ENCODE data around the gene PDZD4. TPM values are rescaled to one million over a fixed set of nuclear protein-coding genes. Genes with fewer than 3 reads are reported as not detected.

The PDZD4 gene
- total RNA-seq, 4 donors from 2014 or later = 2.0 to 6.6 (median 4.2) TPM

DNA sequence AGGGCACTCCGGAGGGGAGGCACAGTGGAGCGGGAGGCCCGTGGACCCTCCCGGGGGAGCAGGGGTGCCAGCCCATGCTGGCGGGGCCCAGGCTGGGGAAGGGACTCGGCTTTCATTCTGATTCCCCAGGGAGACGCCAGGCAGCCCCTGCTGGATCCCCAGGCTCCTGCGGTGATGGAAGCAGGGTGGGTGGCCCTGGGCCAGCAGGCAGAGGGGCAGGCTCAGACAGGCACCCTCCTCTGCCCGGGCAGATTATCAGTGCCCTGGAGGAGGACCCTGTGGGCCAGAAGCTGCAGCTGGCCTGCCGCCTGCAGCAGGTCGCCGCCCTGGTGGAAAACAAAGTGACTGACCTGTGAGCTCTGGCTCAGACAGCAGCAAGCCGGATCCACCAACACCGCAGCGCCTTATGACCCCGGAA lies 51.7 kb downstream of the PDZD4 start:
- intact Hi-C loops (cut with DNase I; ENCODE audit: low total_unique reads) = no loop called here

DNA sequence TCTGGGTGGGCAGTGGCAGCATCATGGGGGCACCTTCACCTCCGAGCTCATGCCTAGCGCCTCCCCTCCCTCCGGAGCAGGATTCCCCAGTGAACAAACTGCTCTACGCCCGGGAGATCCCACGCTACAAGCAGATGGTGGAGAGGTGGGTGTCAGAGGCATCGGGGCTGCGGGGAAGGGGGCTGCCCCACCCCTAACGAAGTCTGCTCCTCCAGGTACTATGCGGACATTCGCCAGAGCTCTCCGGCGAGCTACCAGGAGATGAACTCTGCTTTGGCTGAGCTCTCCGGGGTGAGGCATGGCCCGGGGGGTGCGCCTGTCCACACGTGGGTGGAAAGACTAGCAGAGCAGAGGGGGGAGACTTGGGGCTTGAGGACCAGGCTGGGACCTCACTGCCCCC lies 52.2 kb downstream of the PDZD4 start:
- in situ Hi-C loops (cut with MboI; ENCODE audit: low pct_ligation_motif_present in 1 of 4, low pct_unique_long_range_greater_than_20kb in 1 of 4, low sequenced_read_pairs in 3 of 4) (loop anchor here in 1 of 4 donors (25.0 kb wide), 1 partner anchor 159 kb away; the partner anchor contains the start of genes ARHGAP4, NAA10 and RENBP), intact Hi-C loops (cut with DNase I; ENCODE audit: low total_unique reads) (no loop called here)
- DNase-seq = no peak
- no peak overlapping the region for H3K27ac ChIP-seq
- no peaks in the 10 kb centered on the region for H3K36me3 ChIP-seq
- H3K27me3 ChIP-seq = peaks cover 3% of the 10 kb centered on the region
- 77% methylated on average over 15 of the region's 17 CpGs; no CpG with 5 or more reads in 1 of the 2 donors for WGBS, 2 donors (ENCODE audit: low coverage in 1 of 2)
- no peak overlapping the region for H3K4me3 ChIP-seq
- H3K9me3 ChIP-seq = no peaks in the 10 kb centered on the region
- H3K4me1 ChIP-seq = peaks cover 4 to 21% (median 11%) of the 10 kb centered on the region in 4 donors
- TF ChIP-seq EP300 (IDR thresholded peaks at IDR 0.05; ENCODE audit: low read depth) (no peak), POLR2A (IDR thresholded peaks at IDR 0.05) (no peak), POLR2AphosphoS5 (IDR thresholded peaks at IDR 0.05) (no peak)
- TF ChIP-seq, protein P1, sequence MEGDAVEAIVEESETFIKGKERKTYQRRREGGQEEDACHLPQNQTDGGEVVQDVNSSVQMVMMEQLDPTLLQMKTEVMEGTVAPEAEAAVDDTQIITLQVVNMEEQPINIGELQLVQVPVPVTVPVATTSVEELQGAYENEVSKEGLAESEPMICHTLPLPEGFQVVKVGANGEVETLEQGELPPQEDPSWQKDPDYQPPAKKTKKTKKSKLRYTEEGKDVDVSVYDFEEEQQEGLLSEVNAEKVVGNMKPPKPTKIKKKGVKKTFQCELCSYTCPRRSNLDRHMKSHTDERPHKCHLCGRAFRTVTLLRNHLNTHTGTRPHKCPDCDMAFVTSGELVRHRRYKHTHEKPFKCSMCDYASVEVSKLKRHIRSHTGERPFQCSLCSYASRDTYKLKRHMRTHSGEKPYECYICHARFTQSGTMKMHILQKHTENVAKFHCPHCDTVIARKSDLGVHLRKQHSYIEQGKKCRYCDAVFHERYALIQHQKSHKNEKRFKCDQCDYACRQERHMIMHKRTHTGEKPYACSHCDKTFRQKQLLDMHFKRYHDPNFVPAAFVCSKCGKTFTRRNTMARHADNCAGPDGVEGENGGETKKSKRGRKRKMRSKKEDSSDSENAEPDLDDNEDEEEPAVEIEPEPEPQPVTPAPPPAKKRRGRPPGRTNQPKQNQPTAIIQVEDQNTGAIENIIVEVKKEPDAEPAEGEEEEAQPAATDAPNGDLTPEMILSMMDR (IDR thresholded peaks at IDR 0.05) = no peak

More for the DNA sequence above, 51.7 kb downstream of the PDZD4 start:
- Histone ChIP-seq H3K4me3 (no peak overlapping the region), H3K9me3 (no peaks in the 10 kb centered on the region), H3K27ac (no peak overlapping the region), H3K36me3 (no peaks in the 10 kb centered on the region), H3K27me3 (peaks cover 3% of the 10 kb centered on the region), H3K4me1 (peaks cover 4 to 21% (median 11%) of the 10 kb centered on the region in 4 donors)
- in situ Hi-C loops (cut with MboI; ENCODE audit: low pct_ligation_motif_present in 1 of 4, low pct_unique_long_range_greater_than_20kb in 1 of 4, low sequenced_read_pairs in 3 of 4) = loop anchor here in 1 of 4 donors (25.0 kb wide), 1 partner anchor 159 kb away; the partner anchor contains the start of genes ARHGAP4, NAA10 and RENBP
- DNase-seq = no peak
- 84% methylated on average over 7 of the region's 16 CpGs; no CpG with 5 or more reads in 1 of the 2 donors for WGBS, 2 donors (ENCODE audit: low coverage in 1 of 2)
- TF ChIP-seq, protein P1 (IDR thresholded peaks at IDR 0.05) = no peak
- TF ChIP-seq POLR2A (IDR thresholded peaks at IDR 0.05) = no peak
- no peak for TF ChIP-seq POLR2AphosphoS5 (IDR thresholded peaks at IDR 0.05)
- TF ChIP-seq EP300 (IDR thresholded peaks at IDR 0.05; ENCODE audit: low read depth) = no peak

DNA sequence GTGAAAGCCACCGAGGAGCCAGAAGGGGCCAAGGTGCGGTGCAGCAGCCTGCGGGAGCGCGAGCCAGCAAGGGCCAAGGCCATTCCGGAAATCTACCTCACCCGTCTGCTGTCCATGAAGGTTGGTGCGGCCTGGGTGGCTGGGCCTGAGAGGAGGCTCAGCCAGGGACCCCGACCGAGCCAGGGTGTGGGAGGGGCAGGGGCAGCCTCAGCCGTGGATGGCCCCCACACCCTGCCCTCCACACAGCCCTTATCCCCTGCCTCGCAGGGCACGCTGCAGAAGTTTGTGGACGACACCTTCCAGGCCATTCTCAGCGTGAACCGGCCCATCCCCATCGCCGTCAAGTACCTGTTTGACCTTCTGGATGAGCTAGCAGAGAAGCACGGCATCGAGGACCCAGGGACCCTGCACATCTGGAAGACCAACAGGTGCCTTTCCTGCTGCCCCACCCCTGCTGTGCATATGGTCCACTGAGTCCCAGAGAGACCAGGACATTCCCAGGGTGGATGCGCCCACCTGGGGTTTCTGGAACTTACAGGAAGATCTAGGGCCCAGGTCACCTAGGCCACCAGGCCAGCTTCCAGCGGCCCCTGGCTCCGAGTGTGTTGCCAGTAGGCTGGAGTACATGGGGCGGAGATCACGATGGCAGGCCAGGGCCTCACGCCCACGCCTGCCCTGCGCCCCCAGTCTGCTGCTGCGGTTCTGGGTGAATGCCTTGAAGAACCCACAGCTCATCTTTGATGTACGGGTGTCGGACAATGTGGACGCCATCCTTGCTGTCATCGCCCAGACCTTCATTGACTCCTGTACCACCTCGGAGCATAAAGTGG lies 52.9 kb downstream of the PDZD4 start:
- peaks cover 4 to 21% (median 11%) of the 10 kb centered on the region in 4 donors for H3K4me1 ChIP-seq
- H3K9me3 ChIP-seq = no peaks in the 10 kb centered on the region
- no peak for TF ChIP-seq EP300 (IDR thresholded peaks at IDR 0.05; ENCODE audit: low read depth)
- no peak for TF ChIP-seq POLR2A (IDR thresholded peaks at IDR 0.05)
- TF ChIP-seq POLR2AphosphoS5 (IDR thresholded peaks at IDR 0.05) = no peak
- TF ChIP-seq, protein P1 (IDR thresholded peaks at IDR 0.05) = no peak
- intact Hi-C loops (cut with DNase I; ENCODE audit: low total_unique reads) (no loop called here), in situ Hi-C loops (cut with MboI; ENCODE audit: low pct_ligation_motif_present in 1 of 4, low pct_unique_long_range_greater_than_20kb in 1 of 4, low sequenced_read_pairs in 3 of 4) (loop anchor here in 1 of 4 donors (25.0 kb wide), 1 partner anchor 160 kb away; the partner anchor contains the start of genes ARHGAP4, NAA10 and RENBP)
- H3K36me3 ChIP-seq = no peaks in the 10 kb centered on the region
- H3K27me3 ChIP-seq = peaks cover 3% of the 10 kb centered on the region
- DNase-seq = no peak
- WGBS, 2 donors (ENCODE audit: low coverage in 1 of 2) = 89% methylated on average over 29 of the region's 34 CpGs; no CpG with 5 or more reads in 1 of the 2 donors
- no peak overlapping the region for H3K4me3 ChIP-seq
- H3K27ac ChIP-seq = no peak overlapping the region

DNA sequence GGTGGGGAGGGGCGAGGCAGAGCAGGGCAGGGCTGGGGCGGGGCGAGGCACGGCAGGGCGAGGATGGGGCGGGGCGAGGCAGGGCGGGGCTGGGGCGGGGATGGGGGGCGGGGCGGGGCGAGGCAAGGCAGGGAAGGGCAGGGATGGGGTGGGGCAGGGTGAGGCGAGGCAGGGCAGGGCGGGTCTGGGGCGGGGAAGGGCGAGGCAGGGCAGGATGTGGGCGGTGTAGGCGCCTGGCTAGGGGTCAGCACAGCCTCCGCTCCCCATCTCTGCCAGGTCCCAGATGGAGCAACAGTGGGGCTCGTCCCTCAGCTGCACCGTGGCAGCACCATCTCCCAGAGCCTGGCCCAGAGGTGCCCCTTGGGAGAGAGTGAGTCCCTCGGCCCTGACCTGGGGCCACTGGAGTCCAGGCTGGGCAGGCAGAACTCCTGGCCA lies 53.7 kb downstream of the PDZD4 start:
- in situ Hi-C loops (cut with MboI; ENCODE audit: low pct_ligation_motif_present in 1 of 4, low pct_unique_long_range_greater_than_20kb in 1 of 4, low sequenced_read_pairs in 3 of 4) = loop anchor here in 1 of 4 donors (25.0 kb wide), 1 partner anchor 161 kb away; the partner anchor contains the start of genes ARHGAP4, NAA10 and RENBP
- Histone ChIP-seq H3K4me1 (peaks cover 4 to 15% (median 10%) of the 10 kb centered on the region in 4 donors), H3K27ac (no peak overlapping the region), H3K27me3 (peaks cover 3% of the 10 kb centered on the region), H3K4me3 (no peak overlapping the region), H3K36me3 (no peaks in the 10 kb centered on the region), H3K9me3 (no peaks in the 10 kb centered on the region)
- WGBS, 2 donors (ENCODE audit: low coverage in 1 of 2) = 79% methylated on average over 7 of the region's 22 CpGs; no CpG with 5 or more reads in 1 of the 2 donors
- intact Hi-C loops (cut with DNase I; ENCODE audit: low total_unique reads) = no loop called here
- DNase-seq = no peak
- TF ChIP-seq POLR2AphosphoS5 (IDR thresholded peaks at IDR 0.05) (no peak), POLR2A (IDR thresholded peaks at IDR 0.05) (no peak), EP300 (IDR thresholded peaks at IDR 0.05; ENCODE audit: low read depth) (no peak)
- TF ChIP-seq, protein P1 (IDR thresholded peaks at IDR 0.05) = no peak

Data from transverse colon (tissue), 4 donors.